HK-2 (cell line): ENCODE data around the gene PTPRU.
"Not testable (repeated sequence)": the region's sequence is repeated elsewhere in the genome, so short reads cannot be mapped to it uniquely, and the experiment has no call there.

Experiments
- DNase-seq: peaks from one replicate; pipeline ENCODE4 v3.0.0-alpha.2; 2018; ENCODE audit not compliant: unreplicated experiment

PTPRU gene

DNA sequence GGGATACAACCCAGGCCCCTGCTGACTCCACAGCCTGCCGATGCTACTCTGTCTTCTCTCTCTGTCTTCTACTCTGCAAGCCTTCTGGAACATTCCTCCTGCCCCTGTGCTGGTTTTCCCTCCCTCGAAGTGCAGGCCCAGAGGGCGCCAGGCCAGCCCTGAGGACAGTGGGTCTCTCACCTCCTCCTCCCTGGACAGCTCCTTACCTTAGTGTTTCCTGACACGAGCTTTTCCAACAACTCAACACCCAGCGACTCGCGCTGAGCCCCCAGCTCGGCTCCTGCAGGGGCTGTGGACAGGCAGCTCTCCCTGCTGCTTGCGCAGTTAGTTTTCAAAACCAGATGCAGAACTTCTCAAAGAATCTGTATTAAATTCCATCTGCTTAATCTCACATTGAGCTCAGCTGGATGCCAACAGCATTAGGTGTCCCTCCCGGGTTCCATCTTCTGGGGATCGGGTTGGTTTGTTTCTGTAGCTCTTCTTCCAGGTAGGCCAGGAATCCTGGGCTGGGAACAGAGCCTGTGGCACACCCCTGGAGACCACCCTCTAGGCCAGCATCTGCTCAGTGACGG is 54.2 kb downstream of the PTPRU start:
- DNase-seq = no peak

DNA sequence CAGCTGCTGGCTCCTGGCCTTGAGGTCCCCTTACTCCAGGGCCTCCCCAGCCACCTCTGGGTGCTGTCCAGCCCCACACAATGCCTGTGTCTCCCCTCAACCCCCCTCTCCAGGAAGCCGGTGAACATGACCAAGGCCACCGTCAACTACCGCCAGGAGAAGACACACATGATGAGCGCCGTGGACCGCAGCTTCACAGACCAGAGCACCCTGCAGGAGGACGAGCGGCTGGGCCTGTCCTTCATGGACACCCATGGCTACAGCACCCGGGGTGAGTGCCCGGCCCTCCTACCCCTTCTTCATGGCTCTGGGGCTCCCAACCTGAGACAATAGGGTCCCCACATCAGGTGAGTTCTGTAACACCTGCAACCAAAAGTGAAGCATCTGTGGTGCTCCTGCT is 55.4 kb downstream of the PTPRU start:
- no peak for DNase-seq

DNA sequence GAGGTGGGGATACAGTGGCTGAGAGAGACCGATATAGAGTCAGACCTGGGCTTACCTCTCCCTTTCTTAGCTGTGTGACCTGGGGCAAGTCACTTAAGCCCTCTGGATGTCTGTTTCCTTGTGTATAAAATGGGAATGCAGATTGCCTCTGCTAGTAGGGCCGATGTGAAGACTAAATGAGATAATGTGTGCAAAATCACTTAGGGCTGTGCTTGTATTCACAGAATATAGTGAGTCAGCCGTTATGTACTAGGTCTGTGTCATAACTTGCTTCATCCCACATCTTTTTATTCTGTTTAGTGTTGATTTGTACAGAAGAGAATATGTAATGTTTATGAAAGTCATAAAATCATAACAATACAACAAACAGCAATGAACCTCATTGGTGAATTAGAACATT is 56.0 kb downstream of the PTPRU start:
- DNase-seq = no peak

DNA sequence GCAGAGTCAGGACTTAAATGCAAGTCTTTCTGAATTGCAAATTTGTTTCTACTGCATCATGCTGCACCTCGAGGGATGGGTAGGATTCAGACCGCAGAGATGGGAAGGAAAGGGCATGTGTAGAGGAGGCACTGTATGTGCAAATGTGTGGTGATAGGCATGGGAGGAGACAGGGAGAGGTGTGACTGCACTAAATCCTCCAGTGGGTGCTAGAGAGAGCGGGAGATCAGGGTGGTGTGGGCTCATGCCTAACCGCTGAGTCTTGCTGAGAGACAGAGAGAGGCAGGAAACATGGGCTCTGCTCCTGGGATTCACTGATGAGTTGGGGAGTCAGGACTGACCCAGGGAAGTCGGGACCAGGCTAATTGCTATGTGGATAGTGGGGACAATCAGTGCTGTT is 61.1 kb downstream of the PTPRU start:
- no peak for DNase-seq

DNA sequence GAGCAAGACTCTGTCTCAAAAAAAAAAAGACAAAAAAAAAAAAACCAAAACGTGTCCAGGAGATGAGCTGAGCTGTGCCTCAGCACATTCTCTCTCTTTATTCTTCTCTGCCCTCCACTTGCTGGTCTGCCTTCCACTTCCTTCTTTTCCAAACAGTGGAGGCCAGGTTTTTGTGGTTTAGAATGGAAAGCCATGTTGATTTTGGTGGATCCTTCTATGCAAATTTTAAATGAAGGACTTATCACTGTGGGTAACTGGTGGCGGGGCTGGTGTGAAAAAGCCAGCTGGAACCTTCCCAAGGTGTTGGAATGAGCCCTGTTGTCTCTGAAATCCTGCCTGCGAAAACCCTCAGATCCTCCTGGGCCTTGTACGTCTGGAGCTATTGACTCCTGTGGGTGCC is 61.9 kb downstream of the PTPRU start:
- DNase-seq = no peak

DNA sequence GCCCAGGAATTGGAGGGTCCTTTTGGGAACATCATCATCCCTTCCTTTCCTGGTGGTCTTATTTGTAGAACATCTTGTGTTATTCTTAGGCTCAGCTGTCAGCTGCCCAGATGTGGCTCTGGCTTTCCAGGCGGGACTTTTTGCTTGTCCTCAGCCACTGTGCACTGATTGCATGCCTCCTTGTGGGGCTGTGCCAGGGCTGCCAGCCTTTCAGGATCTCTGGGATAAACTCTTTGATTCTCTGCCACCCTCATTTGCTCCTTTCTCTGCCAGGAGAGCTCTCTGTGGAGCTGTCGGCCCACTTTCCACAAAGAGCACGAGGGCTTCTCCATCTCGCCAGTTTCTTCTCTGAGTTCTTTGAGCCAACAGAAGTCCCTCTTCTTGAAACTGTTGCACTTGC is 63.1 kb downstream of the PTPRU start:
- no peak for DNase-seq

DNA sequence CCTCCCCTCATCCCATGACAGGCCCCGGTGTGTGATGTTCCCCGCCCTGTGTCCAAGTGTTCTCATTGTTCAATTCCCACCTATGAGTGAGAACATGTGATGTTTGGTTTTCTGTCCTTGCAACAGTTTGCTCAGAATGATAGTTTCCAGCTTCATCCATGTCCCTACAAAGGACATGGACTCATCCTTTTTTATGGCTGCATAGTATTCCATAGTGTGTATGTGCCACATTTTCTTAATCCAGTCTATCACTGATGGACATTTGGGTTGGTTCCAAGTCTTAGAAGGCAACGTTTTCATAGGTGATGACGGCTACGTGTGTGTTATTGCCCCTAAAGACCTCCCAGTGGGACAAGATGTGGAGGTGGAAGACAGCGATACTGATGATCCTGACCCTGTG is 65.4 kb downstream of the PTPRU start:
- not testable (repeated sequence) for DNase-seq

DNA sequence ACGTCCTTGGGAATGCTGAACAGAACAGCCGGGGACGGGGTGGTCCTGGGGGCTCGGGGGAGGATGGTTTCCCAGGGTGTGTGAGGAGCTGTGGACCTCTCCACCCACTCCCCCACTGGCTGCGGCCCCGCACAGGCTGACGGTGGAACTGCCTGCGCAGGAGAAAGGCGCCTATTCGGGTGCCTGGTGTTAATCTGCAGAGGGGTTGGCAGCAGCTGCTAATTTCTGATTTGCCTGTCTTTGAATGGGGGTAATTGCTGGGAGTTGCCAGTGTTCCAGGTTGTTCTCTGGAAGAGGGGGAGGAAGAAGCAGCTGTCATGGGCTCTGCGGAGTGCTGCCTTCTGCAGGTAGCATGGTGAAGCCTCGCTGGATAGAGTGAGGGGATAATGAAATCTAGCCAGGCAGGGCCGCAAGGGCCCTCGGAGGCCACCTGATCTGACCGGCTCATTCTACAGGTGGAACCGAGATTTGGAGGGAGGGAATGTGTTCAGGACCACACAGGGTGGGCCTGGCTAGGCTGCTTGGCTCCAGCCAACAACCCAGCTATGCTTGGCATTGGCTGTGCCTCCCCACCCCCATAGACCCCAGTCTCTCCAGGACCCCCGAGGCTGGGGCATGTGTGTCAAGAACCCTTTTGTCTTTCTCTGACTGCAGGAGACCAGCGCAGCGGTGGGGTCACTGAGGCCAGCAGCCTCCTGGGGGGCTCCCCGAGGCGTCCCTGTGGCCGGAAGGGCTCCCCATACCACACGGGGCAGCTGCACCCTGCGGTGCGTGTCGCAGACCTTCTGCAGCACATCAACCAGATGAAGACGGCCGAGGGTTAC is 67.1 kb downstream of the PTPRU start:
- DNase-seq = no peak

DNA sequence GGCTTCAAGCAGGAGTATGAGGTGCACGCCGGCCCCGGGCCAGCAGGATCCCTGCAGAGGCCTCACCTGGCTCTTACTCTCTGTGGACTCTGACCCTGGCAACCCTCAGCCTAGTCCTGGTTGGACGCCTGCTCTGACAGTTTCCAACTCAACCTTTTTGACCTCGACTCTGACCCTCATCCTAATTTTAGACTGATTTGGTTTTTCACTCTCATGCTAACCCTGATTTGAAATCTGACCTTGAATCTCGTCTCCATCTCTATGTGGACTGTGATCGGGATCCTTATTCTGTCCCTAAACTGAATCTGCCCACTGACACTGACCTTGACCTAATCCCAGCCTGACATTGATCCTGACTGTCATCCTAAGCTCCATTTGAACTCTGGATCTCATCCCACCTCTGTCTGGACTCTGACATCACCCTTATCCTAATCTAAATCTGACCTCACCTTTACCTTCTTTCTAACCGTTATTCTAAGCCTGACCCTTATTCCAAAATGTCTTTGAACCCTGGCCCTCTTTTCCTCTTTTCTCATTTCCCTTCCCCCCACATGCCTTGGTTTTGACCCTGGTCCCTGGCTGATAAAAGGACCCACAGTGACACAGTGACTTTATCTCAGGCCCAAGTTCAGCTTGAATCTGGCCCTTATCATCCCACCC is 67.8 kb downstream of the PTPRU start:
- DNase-seq = no peak

DNA sequence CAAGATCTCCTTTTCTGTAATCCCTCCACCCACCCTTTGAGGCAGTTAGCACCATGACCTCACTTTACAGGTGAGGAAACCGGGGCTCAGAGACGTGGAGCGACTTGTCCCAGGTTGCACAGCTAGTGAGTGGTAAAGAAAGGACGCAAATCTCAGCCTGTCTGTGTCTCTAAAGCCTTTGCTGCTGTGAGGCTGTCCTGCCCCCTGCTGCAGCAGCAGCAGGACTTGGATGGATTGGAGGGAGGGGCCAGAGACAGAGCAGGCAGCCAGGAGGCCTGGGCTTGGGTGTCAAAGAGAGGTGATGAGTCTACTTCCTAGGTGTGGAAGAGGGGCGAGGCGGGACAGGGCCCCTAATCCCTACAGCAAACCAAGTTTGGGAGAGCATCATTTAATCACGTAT is 69.6 kb downstream of the PTPRU start:
- DNase-seq = no peak

DNA sequence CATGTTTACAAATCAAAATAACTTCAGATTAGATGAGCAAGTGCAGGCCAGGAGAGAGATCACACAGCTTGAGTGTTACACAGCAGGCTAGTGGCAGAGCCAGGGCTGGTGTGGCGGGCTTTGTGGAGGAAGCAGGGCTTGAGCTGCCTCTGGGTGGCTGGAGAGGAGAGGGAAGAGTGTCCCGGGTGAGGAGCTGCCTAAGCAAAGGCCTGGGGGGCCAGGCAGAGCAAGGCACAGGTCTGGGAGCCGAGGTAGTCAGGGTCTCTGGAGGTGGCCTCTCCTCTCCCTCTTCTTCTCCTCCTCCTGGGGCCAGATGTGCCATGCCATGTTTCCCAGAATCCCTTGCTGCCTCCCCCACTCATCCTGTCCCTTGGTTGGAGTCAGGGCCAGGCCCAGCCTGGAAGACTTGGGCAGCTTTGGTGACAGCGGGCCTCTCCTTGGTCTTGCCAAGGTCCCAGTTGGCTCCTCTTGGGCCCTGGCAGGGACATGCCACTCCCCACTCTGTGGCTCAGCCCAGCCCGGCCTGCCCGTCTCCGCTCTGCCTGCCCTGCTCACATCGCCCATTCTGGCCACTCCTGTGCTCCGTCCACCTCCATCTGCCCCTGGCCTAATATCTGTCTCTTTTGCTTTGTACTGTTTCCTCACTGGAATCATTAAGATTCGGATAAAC is 70.3 kb downstream of the PTPRU start:
- no peak for DNase-seq

DNA sequence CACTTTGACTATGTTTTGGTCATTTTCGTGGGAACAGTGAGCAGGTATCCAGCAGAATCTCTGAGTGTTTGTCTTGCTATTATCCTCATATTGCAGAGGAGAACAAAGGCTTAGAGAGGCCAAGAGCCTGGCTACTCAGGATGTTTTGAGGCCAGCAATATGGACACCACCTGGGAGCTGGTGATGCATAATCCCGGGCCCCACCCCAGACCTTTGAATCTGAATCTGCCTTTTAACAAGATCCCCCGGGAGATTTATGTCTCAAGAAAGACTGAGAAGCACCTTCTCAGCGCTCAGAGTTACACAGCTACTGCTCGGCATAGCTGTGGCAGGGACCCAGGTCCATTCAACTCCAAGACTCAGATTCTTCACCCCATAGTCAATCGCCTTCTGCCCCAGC is 72.8 kb downstream of the PTPRU start:
- no peak for DNase-seq

DNA sequence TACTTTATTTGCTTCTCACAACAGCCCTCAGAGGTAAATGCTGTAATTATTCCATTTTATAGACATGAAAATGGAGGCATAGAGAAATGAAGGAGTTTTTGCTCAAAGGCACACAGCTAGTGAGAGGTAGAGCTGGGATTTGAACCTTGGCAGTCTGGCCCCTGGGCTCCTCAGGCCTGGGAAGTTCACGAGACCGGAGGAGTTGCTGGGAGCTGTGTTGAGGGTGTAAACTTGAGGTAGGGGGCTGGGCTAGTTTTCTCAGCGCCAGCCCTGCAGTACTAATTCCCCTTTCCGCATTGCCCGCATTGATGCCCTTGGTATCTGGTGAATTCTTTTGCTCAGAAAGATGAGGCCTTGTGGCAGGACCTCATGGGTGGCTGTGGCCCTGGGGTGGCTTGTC is 73.3 kb downstream of the PTPRU start:
- no peak for DNase-seq

DNA sequence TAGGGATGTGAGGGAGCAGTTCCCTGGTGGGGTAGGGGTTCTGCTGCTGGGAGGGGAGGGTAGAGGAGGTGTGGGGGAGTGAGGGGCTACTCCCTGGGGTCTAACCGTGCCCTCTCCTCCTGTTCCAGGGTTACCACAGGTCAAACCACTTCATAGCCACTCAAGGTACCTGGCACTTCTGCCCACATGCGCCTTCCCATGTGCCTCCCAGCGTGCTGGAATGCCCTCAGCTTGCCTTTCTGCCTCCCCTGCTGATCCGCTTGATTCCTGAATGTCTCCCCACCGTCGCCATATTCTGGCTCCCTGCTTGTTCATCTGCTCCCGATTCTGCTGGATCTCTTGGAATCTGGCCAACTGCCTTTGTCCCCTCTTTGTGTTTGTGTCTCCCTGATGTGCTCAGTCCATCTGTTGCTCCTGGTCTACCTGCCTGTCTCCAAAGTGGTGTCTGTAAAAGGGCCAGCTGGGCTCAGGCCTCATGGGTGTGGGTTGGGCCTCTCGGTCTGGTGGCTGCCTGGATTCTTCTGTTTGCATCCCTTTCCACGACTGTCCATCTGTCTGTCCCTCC is 74.4 kb downstream of the PTPRU start:
- no peak for DNase-seq

DNA sequence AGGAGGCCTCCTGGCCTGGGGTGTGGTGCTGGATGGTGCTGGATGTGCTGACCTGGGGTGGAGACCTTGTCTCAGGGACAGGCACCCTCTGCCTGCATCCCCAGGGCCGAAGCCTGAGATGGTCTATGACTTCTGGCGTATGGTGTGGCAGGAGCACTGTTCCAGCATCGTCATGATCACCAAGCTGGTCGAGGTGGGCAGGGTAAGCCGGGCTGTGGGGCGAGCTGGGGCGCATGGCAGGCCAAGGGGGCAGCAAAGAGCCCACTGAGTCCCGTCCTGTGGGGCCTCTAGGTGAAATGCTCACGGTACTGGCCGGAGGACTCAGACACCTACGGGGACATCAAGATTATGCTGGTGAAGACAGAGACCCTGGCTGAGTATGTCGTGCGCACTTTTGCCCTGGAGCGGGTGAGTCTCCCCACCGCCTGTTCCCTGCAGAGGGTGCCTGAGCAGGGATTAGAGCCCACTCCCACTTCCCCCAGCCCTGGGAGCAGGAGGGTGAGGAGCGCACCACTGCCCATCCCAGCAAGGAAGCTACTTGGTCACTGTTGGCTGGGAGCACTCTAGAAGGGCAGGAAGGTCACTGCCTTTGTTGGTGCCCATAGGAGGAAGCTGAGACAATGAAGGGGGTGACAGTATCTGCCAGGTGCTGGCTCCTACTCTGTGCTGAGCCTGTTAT is 75.2 kb downstream of the PTPRU start:
- no peak for DNase-seq

DNA sequence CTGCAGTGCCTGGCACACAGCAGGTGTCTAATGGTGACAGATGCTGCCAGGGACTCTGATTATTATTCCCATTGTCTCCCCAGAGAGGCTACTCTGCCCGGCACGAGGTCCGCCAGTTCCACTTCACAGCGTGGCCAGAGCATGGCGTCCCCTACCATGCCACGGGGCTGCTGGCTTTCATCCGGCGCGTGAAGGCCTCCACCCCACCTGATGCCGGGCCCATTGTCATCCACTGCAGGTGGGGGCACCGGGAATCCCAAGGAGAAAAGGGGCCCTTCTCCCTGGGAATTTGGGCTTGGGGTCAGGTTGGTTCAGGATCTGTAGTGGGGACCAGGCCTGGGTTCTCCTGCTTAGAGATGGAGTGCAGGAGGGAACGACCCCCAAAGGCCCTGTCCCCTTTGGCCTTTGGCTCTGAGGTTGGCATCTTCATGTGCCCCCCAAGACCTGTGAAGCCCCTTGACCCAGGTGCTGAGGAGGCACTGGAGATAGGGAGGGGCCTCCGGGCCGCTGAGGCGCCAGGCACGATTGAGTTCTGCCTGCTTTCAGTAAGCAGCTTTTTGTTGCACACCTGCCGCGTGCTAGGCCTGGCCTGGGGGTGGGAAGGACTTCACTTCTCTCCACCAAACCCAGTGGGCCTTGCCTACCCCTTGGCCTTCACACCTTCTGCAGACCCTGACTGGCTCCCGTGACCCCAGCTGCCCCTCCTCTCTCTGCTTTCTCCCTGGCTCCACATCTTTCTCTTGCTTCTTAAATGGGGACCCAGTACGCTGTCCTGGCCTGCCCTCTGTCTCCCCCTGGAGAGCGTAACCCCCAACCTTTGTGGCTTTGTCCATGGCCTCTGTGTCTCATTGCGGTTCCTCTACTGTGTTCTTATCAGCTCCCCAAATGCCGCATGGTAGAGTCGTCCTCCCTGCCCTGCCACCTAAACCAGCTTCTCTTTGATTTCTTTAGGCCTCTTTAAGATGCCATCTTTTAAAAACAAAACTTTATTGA is 76.4 kb downstream of the PTPRU start:
- DNase-seq = no peak

DNA sequence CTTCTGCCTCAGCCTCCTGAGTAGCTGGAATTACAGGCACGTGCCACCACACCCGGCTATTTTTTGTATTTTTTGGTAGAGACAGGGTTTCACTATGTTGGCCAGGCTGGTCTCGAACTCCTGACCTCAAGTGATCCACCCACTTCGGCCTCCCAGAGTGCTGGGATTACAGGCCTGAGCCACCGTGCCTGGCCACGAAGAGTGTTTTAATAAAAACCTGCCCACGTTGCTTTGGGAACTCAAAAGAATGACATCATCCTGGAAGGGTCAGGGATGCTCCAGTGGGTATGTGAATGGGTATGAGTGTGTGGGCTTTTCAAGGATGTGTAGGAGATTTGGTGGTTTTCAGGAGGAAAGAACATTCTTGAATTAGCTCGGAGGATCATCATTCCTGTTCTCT is 78.4 kb downstream of the PTPRU start:
- not testable (repeated sequence) for DNase-seq

DNA sequence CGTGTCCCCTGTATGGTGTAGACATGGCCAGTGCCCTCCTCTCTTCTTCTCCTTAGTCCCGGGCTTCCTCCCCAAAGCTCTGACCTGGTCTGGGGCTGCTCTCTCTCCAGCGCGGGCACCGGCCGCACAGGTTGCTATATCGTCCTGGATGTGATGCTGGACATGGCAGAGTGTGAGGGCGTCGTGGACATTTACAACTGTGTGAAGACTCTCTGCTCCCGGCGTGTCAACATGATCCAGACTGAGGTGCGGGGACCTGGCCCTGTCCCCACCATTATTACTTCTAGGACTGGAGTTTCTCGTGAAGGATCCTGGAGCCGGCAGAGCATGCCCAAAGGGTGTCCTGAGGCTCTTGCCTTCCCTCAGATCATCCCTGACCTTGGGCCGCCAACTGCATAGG is 78.9 kb downstream of the PTPRU start:
- no peak for DNase-seq

DNA sequence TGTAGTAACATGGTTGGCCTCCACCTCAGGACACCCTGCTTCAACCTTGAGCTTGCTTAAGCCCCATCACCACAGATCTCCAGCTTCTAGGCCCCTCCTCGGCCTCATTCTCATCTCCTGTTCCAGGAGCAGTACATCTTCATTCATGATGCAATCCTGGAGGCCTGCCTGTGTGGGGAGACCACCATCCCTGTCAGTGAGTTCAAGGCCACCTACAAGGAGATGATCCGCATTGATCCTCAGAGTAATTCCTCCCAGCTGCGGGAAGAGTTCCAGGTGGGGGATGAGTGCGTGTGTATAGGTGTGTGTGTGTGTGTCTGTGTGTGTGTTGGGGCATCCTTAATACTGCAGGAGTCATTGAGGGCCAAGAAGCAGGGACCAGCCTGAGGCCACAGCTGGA is 79.6 kb downstream of the PTPRU start:
- DNase-seq = no peak

DNA sequence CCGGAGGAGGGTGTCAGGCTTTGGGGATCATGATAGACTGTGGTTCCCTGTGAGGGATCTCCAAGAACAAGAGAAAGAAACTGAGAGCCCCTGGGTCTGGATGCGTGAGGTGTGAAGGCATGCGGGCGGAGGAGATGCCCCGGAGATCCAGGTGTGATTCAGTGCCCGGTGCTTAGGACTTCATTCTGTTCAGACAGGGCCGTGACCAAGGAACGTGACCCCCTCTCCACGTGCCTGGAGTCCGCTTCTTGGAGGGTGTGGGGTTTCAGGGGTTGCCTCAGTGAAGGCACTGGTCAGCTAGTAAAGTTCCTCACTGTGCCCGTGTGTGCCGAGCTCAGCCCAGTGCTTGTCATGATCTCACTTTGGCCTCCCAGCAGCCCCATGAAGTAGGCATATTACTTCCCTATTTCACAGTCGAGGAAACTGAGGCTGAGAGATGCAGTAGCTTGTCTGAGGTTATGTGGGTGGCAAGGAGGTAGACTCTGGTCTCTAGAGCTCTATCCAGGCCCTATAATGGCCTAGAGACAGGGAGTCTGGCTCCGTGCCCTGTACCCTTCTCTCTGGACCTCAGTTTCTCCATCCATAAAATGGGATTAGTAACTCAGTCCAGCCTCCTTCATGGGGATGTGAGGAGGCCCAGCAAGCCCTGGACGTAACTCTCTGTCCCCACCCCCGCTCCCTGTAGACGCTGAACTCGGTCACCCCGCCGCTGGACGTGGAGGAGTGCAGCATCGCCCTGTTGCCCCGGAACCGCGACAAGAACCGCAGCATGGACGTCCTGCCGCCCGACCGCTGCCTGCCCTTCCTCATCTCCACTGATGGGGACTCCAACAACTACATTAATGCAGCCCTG is 81.0 kb downstream of the PTPRU start:
- DNase-seq = no peak
